ENCODE measurements around the gene KIAA1958. TPM values are rescaled to one million over a fixed set of nuclear protein-coding genes. Genes with fewer than 3 reads are reported as not detected.

The KIAA1958 gene
- total RNA-seq, 1 experiment from 2014 or later: 18.5 TPM

DNA sequence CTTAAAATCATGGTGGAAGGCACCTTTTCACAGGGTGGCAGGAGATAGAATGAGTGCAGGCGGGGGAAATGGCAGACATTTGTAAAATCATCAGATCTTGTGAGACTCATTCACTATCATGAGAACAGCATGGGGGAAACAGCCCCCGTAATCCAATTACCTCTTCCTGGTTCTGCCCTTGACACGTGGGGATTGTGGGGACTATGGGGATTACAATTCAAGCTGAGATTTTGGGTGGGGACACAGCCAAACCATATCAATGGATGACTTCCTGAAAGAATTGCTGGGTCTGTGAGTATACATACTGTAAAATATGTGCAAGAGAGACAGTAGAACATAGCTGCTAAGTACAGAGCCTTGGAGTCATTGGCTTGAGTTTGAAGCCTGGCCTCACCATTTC, 47.0 kb downstream of the KIAA1958 start:
- no peak overlapping the region for H2AFZ ChIP-seq (ENCODE audit: low read depth, low read length, poor library complexity, severe bottlenecking)
- no peaks in the 10 kb centered on the region for H3K36me3 ChIP-seq (ENCODE audit: control insufficient read depth in 1 of 2, insufficient read depth in 2 of 2, low read length in 2 of 2)
- H3K4me3 ChIP-seq (replicated peaks in 1 of 2; ENCODE audit: low read depth in 1 of 2, low read length in 2 of 2): no peak overlapping the region
- H3K9me3 ChIP-seq (ENCODE audit: control insufficient read depth in 1 of 2, insufficient read depth in 1 of 2, low read depth in 1 of 2, low read length in 2 of 2): no peaks in the 10 kb centered on the region
- no peak overlapping the region for H3K4me2 ChIP-seq (ENCODE audit: low read length)
- POLR2A ChIA-PET: no interaction called here
- CTCF ChIA-PET: no interaction called here
- H3K4me1 ChIP-seq (ENCODE audit: control insufficient read depth in 1 of 2, insufficient read depth in 2 of 2, low read length in 2 of 2): no peaks in the 10 kb centered on the region
- no peaks in the 10 kb centered on the region for H3K9me2 ChIP-seq (ENCODE audit: insufficient read depth)
- peaks cover 4% of the 10 kb centered on the region; the same call in 1 of the 2 replicates for H3K79me2 ChIP-seq (ENCODE audit: insufficient read depth, low read length)
- no peak overlapping the region for H3K9ac ChIP-seq (ENCODE audit: low read length)
- intact Hi-C loops (cut with micrococcal nuclease): no loop called here
- TF ChIP-seq SP1 (IDR thresholded peaks at IDR 0.05; ENCODE audit: low read depth) (no peak), EGR1 (IDR thresholded peaks at IDR 0.05; ENCODE audit: low read depth) (no peak), CEBPB (IDR thresholded peaks at IDR 0.05; ENCODE audit: low read depth) (no peak), POLR2AphosphoS5 (IDR thresholded peaks at IDR 0.05; ENCODE audit: low read depth, low read length) (no peak), SRF (IDR thresholded peaks at IDR 0.05; ENCODE audit: low read depth) (no peak), JUND (IDR thresholded peaks at IDR 0.05) (no peak), RAD21 (IDR thresholded peaks at IDR 0.05; ENCODE audit: low read depth) (no peak)
- TF ChIP-seq, protein P1, sequence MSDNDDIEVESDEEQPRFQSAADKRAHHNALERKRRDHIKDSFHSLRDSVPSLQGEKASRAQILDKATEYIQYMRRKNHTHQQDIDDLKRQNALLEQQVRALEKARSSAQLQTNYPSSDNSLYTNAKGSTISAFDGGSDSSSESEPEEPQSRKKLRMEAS (IDR thresholded peaks at IDR 0.05): no peak
- TF ChIP-seq, protein P2, sequence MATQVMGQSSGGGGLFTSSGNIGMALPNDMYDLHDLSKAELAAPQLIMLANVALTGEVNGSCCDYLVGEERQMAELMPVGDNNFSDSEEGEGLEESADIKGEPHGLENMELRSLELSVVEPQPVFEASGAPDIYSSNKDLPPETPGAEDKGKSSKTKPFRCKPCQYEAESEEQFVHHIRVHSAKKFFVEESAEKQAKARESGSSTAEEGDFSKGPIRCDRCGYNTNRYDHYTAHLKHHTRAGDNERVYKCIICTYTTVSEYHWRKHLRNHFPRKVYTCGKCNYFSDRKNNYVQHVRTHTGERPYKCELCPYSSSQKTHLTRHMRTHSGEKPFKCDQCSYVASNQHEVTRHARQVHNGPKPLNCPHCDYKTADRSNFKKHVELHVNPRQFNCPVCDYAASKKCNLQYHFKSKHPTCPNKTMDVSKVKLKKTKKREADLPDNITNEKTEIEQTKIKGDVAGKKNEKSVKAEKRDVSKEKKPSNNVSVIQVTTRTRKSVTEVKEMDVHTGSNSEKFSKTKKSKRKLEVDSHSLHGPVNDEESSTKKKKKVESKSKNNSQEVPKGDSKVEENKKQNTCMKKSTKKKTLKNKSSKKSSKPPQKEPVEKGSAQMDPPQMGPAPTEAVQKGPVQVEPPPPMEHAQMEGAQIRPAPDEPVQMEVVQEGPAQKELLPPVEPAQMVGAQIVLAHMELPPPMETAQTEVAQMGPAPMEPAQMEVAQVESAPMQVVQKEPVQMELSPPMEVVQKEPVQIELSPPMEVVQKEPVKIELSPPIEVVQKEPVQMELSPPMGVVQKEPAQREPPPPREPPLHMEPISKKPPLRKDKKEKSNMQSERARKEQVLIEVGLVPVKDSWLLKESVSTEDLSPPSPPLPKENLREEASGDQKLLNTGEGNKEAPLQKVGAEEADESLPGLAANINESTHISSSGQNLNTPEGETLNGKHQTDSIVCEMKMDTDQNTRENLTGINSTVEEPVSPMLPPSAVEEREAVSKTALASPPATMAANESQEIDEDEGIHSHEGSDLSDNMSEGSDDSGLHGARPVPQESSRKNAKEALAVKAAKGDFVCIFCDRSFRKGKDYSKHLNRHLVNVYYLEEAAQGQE (IDR thresholded peaks at IDR 0.05; ENCODE audit: low read depth): no peak
- H3K27me3 ChIP-seq (ENCODE audit: insufficient read depth, low read length): no peaks in the 10 kb centered on the region
- ATAC-seq (no peak), DNase-seq (ENCODE audit: low read depth, low spot score) (no peak)
- BruUV-seq (replicated peaks): no TSS peak
- H4K20me1 ChIP-seq (ENCODE audit: insufficient read depth): no peaks in the 10 kb centered on the region
- RAD21 ChIA-PET (ENCODE audit: low non-redundant PET in 1 of 2, low total read pairs in 2 of 2, uncharacterized antibody in 2 of 2, unreplicated experiment in 2 of 2): no interaction called here
- H3K27ac ChIP-seq (ENCODE audit: low read depth, low read length): no peak overlapping the region

All from HCT116 (cell line).